ENCODE measurements around the gene SART3. TPM values are rescaled to one million over a fixed set of nuclear protein-coding genes. Genes with fewer than 3 reads are reported as not detected.

Gene SART3
- total and polyA plus RNA-seq, 2 of the 4 experiments (the other 2 are of a cell fraction) = 22.6 to 37.8 TPM

DNA sequence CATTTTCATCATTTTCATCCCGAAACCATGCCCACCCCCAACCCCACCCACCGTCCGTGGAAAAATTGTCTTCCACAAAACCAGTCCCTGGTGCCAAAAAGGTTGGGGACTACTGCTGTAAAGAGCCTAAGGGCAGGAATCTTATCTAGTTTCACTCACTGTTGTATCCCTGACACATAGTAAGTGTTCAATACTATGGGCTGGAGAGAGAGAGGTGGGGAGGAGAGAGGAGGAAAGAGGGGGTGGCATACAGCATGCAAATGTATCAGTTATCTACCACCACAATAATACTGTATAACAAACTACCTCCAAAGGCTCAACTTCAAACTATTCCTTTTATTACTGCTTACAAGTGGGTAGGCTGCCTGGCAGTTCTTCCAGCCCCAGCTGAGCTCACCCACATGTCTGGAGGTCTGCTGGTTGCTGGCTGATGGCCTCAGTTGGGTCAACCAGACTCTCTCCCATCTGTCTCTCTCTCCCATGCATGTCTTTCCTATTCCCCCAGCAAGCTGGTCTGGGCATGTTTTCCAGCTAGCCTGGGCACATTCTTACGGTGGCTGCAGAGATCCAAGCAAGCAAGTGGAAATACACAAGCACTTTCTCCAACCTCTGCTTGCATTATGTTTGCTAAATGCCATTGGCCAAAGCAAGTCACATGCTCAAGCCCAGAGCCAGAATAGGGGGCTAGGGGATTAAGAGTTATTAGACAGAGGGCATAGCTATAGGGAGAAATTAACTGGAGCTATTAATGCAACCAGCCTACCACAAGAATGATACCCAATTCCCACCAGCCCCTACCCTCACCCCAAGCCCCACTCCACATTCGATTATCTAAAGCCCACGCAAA is 77.5 kb downstream of the SART3 start:
- ATAC-seq (ENCODE audit: low read depth) = no peak

More for the DNA sequence above, 77.5 kb downstream of the SART3 start:
- H4K8ac ChIP-seq (ENCODE audit: low read depth in 2 of 2, low read length in 2 of 2) = no peak overlapping the region
- no peaks in the 10 kb centered on the region for H3K79me1 ChIP-seq (ENCODE audit: low read depth in 1 of 2, low read length in 2 of 2)
- no peak overlapping the region for H3K18ac ChIP-seq (ENCODE audit: low read depth, low read length)
- TF ChIP-seq, protein P1, sequence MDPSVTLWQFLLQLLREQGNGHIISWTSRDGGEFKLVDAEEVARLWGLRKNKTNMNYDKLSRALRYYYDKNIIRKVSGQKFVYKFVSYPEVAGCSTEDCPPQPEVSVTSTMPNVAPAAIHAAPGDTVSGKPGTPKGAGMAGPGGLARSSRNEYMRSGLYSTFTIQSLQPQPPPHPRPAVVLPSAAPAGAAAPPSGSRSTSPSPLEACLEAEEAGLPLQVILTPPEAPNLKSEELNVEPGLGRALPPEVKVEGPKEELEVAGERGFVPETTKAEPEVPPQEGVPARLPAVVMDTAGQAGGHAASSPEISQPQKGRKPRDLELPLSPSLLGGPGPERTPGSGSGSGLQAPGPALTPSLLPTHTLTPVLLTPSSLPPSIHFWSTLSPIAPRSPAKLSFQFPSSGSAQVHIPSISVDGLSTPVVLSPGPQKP (IDR thresholded peaks at IDR 0.05; ENCODE audit: borderline replicate concordance, low read depth, low read length) = no peak
- TF ChIP-seq MAZ (IDR thresholded peaks at IDR 0.05; ENCODE audit: borderline replicate concordance, low read depth, low read length) (no peak), RCOR1 (IDR thresholded peaks at IDR 0.05; ENCODE audit: insufficient replicate concordance, low read length) (no peak), CEBPB (IDR thresholded peaks at IDR 0.05; ENCODE audit: low read depth, low read length) (no peak), USF2 (IDR thresholded peaks at IDR 0.05; ENCODE audit: low read depth, low read length) (no peak), BHLHE40 (IDR thresholded peaks at IDR 0.05; ENCODE audit: low read depth, low read length) (no peak), CTCF (conservative IDR thresholded peaks at IDR 0.05; ENCODE audit: low read depth, low read length) (no peak)
- DNase-seq = no peak
- no peaks in the 10 kb centered on the region for H4K20me1 ChIP-seq (ENCODE audit: insufficient read depth, low read length)
- no peak overlapping the region for H3K56ac ChIP-seq (ENCODE audit: extremely low read depth, insufficient read depth, low read length)
- ChIA-PET CTCF (no interaction called here), POLR2A (ENCODE audit: unreplicated experiment) (no interaction called here)
- H2BK20ac ChIP-seq (ENCODE audit: low read depth, low read length) = no peak overlapping the region
- no peak overlapping the region for H2BK5ac ChIP-seq (ENCODE audit: low read depth, low read length, poor library complexity, severe bottlenecking)
- no peaks in the 10 kb centered on the region for H3K4me1 ChIP-seq (ENCODE audit: control insufficient read depth, insufficient read depth, low read length)
- no peaks in the 10 kb centered on the region for H3K27me3 ChIP-seq (ENCODE audit: control insufficient read depth, insufficient read depth, low read length)
- H3K4ac ChIP-seq (ENCODE audit: low read depth, low read length) = no peak overlapping the region
- H3K9ac ChIP-seq (ENCODE audit: low read depth, low read length) = no peak overlapping the region
- no peak overlapping the region for H3K4me2 ChIP-seq (ENCODE audit: low read depth, low read length)
- WGBS, 2 experiments (ENCODE audit: extremely low coverage in 2 of 2, insufficient read length in 1 of 2) = no CpG with 5 or more reads among the region's 6 CpGs
- no peaks in the 10 kb centered on the region for H3K9me3 ChIP-seq (ENCODE audit: control insufficient read depth, insufficient read depth, low read length)
- no peak overlapping the region for H3K4me3 ChIP-seq (ENCODE audit: insufficient read depth, low read depth, low read length)
- H2AK5ac ChIP-seq (ENCODE audit: low read depth, low read length) = no peak overlapping the region
- no peak overlapping the region for H2AFZ ChIP-seq (replicated peaks; ENCODE audit: low read length, poor library complexity)
- H2BK15ac ChIP-seq (ENCODE audit: low read depth, low read length) = no peak overlapping the region
- H3K9me1 ChIP-seq (ENCODE audit: insufficient read depth, low read length) = no peaks in the 10 kb centered on the region
- H4K91ac ChIP-seq (ENCODE audit: insufficient read depth, low read depth, low read length) = no peak overlapping the region
- no peak overlapping the region for H3K14ac ChIP-seq (replicated peaks; ENCODE audit: low read depth, low read length)
- H2AK9ac ChIP-seq (replicated peaks; ENCODE audit: low read depth, low read length, poor library complexity) = no peak overlapping the region
- dilution Hi-C loops (cut with HindIII; ENCODE audit: low sequenced_read_pairs, unreplicated experiment) (no loop called here), intact Hi-C loops (cut with micrococcal nuclease) (no loop called here), in situ Hi-C loops (cut with MboI; ENCODE audit: low sequenced_read_pairs) (no loop called here)
- no peaks in the 10 kb centered on the region for H3K36me3 ChIP-seq (ENCODE audit: control insufficient read depth, insufficient read depth, low read length)
- H3K27ac ChIP-seq (ENCODE audit: insufficient read depth, low read length) = no peak overlapping the region
- H3K23ac ChIP-seq (ENCODE audit: low read depth, low read length) = no peak overlapping the region
- no peak overlapping the region for H2BK120ac ChIP-seq (ENCODE audit: low read depth, low read length)
- H4K5ac ChIP-seq (ENCODE audit: low read depth, low read length) = no peak overlapping the region
- BruUV-seq (replicated peaks) = no TSS peak

All from IMR-90 (cell line).